Upper lobe of right lung (tissue), 1 donor: ENCODE measurements around the gene AGPAT1. TPM values are rescaled to one million over a fixed set of nuclear protein-coding genes. Genes with fewer than 3 reads are reported as not detected.
"Not testable (repeated sequence)": the region's sequence is repeated elsewhere in the genome, so short reads cannot be mapped to it uniquely, and the experiment has no call there.

Experiments
- ATAC-seq: fragments of 200-7000 bp; cut with Tn5 transposase; one replicate; pipeline ENCODE4 v1.9.1; 2020; ENCODE audit warnings: mild to moderate bottlenecking, moderate library complexity
- DNase-seq: peaks from one replicate; pipeline ENCODE4 v3.0.0-alpha.2; 2020
- H3K27ac ChIP-seq: fragments of 200-600 bp; one replicate; pipeline ENCODE4 v1.8.0; 2022
- H3K27me3 ChIP-seq: fragments of 200-600 bp; one replicate; pipeline ENCODE4 v1.8.0; 2022; ENCODE audit warnings: mild to moderate bottlenecking
- H3K36me3 ChIP-seq: fragments of 200-600 bp; one replicate; pipeline ENCODE4 v1.8.0; 2022
- H3K4me1 ChIP-seq: fragments of 200-600 bp; one replicate; pipeline ENCODE4 v1.8.0; 2022
- H3K4me3 ChIP-seq: fragments of 200-600 bp; one replicate; pipeline ENCODE4 v1.8.0; 2022; ENCODE audit warnings: mild to moderate bottlenecking
- H3K9me3 ChIP-seq: fragments of 200-600 bp; one replicate; pipeline ENCODE4 v1.8.0; 2022
- intact Hi-C: fragments of 100-400 bp; cut with DNase I; formaldehyde crosslinking; loops from one replicate; pipeline ENCODE4 v1.11.0; 2022
- total RNA-seq: library from RNA; stranded (reverse); fragmentation: NEBNext Ultra II Directional; extraction: Animal tissue kit (Norgen Biotek cat#: 25700); gene quantifications from one replicate; pipeline ENCODE4 v1.2.1, GENCODE V29; 2021
- TF ChIP-seq, protein P1 (sequence below): fragments of 200-600 bp; IDR thresholded peaks from one replicate; pipeline ENCODE4 v1.8.0; 2022; ENCODE audit warnings: antibody characterized with exemption
- donor health status: DM: no; HTN: yes; CAD: no; lungs with severe emphysema.

Gene AGPAT1
- total RNA-seq, 1 donor from 2014 or later, result 53.0 TPM

DNA sequence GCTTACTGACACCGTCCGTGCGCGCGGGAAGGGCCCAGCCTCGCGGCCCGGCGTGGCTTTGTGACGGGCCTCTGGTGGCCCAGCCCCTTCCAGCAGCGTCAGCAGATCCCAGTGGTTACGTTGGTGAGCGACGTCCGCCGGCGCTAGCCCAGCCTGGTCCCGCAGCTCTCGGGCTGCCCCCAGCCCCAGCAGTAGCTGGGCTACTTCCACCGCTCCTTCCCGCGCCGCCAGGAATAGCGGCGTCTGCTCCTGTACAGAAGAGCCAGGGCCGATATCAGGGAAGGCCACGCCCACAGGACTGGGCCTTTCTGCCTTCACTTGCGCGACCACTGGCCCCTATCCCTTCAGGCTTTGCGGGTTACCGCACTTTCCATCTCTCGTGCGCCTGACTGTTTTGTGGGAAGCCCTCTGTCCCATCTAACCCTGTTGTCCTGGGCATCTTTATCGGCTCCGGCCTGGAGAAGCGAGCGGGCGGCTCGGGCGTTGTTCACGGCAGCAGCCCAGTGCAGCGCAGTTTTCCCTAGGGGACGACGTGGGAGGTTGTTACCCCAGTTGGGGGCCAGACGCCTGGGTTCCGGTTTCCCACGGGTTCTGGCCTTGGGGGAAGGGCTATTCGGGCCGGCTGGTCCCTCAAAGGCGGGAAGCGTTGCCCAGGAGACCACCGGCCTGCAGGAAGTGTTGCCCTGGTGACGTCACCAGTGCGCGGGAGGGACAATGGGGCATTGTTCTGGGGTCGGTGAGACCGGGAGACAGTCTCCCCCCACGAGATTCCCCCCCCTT is 20.2 kb upstream of the AGPAT1 start:
- Histone ChIP-seq H3K27ac (peak overlapping the region; percentile 100), H3K4me3 (peak overlapping the region; percentile 86), H3K27me3 (no peaks in the 10 kb centered on the region), H3K36me3 (no peaks in the 10 kb centered on the region), H3K4me1 (peaks cover 37% of the 10 kb centered on the region), H3K9me3 (no peaks in the 10 kb centered on the region)
- DNase-seq, result peak; percentile 93
- ATAC-seq, result peak; percentile 6
- TF ChIP-seq, protein P1, sequence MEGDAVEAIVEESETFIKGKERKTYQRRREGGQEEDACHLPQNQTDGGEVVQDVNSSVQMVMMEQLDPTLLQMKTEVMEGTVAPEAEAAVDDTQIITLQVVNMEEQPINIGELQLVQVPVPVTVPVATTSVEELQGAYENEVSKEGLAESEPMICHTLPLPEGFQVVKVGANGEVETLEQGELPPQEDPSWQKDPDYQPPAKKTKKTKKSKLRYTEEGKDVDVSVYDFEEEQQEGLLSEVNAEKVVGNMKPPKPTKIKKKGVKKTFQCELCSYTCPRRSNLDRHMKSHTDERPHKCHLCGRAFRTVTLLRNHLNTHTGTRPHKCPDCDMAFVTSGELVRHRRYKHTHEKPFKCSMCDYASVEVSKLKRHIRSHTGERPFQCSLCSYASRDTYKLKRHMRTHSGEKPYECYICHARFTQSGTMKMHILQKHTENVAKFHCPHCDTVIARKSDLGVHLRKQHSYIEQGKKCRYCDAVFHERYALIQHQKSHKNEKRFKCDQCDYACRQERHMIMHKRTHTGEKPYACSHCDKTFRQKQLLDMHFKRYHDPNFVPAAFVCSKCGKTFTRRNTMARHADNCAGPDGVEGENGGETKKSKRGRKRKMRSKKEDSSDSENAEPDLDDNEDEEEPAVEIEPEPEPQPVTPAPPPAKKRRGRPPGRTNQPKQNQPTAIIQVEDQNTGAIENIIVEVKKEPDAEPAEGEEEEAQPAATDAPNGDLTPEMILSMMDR, result peak; percentile 4
- intact Hi-C loops, result no loop called here

GRCh38 chr6:32195652-32195901 is 19.7 kb upstream of the AGPAT1 start:
- TF ChIP-seq, protein P1, result peak; percentile 51
- DNase-seq (peak; percentile 100), ATAC-seq (peak; percentile 94)
- no peaks in the 10 kb centered on the region for H3K27me3 ChIP-seq
- H3K36me3 ChIP-seq, result no peaks in the 10 kb centered on the region
- peaks cover 42% of the 10 kb centered on the region for H3K4me1 ChIP-seq
- H3K9me3 ChIP-seq, result no peaks in the 10 kb centered on the region
- H3K4me3 ChIP-seq, result peak overlapping the region; percentile 86
- H3K27ac ChIP-seq, result peak overlapping the region; percentile 100
- intact Hi-C loops, result no loop called here

- Histone ChIP-seq H3K4me1 (peaks cover 44% of the 10 kb centered on the region), H3K4me3 (peak overlapping the region; percentile 56), H3K27me3 (no peaks in the 10 kb centered on the region), H3K36me3 (no peaks in the 10 kb centered on the region), H3K27ac (peak overlapping the region; percentile 87), H3K9me3 (no peaks in the 10 kb centered on the region)
- TF ChIP-seq, protein P1, result peak; percentile 38
- ATAC-seq (no peak), DNase-seq (no peak)
- intact Hi-C loops, result no loop called here
Measured at GRCh38 chr6:32194825-32195651, 19.2 kb upstream of the AGPAT1 start.

- ATAC-seq (no peak), DNase-seq (no peak)
- TF ChIP-seq, protein P1, result no peak
- H3K27ac ChIP-seq, result peak overlapping the region; percentile 87
- intact Hi-C loops, result no loop called here
- no peaks in the 10 kb centered on the region for H3K36me3 ChIP-seq
- no peaks in the 10 kb centered on the region for H3K27me3 ChIP-seq
- no peak overlapping the region for H3K4me3 ChIP-seq
- no peaks in the 10 kb centered on the region for H3K9me3 ChIP-seq
- peaks cover 44% of the 10 kb centered on the region for H3K4me1 ChIP-seq
Measured at GRCh38 chr6:32194388-32194787, 18.5 kb upstream of the AGPAT1 start.

DNA sequence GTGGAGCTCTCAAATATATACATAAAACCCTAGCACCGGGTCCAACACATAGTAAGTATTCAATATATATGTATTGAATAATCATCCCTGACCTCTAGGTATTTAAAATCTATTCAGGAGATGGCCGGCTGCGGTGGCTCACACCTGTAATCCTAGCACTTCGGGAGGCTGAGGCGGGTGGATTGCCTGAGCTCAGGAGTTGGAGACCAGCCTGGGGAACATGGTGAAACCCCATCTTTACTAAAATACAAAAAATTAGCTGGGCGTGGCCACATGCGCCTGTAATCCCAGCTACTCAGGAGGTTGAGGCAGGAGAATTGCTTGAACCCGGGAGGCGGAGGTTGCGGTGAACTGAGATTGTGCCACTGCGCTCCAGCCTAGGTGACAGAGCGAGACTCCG is 17.2 kb upstream of the AGPAT1 start:
- Histone ChIP-seq H3K4me1 (peaks cover 55% of the 10 kb centered on the region), H3K4me3 (peak overlapping the region; percentile 66), H3K27ac (peak overlapping the region; percentile 91)
- H3K9me3 ChIP-seq, H3K27me3 ChIP-seq, DNase-seq, ATAC-seq, intact Hi-C loops, H3K36me3 ChIP-seq: not testable (repeated sequence)

DNA sequence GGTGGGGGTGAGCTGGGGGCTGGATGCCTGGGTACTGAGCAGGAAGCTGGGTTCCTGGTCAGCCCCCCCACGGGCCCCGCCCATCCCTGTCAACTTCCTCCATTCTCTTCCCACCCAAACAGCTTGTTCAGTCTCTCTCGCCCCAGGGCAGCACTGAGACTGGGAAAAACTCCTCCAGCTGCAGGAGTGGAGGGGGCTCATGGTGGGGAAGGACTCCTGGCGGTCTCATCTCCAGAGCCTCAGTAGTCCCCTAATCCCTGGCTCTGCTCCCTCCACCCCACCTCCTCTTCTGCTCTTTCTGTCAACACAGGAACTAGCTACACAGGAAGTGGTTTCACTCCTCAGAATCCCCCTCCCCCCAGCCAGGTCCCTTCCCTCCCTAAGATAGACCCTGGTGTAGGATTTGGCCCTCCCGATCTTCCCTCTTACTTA is 16.7 kb upstream of the AGPAT1 start, which contains the start of gene GPSM3:
TSS of gene GPSM3 (minus strand) at position 36 of the 432 bp plus-strand sequence. CDS start 130 bp downstream, outside the sequence.
- TF ChIP-seq, protein P1, result no peak
- ATAC-seq (no peak), DNase-seq (peak; percentile 88)
- H3K4me1 ChIP-seq, result peaks cover 56% of the 10 kb centered on the region
- peak within 1 kb of the TSS; percentile 91 for H3K27ac ChIP-seq
- H3K4me3 ChIP-seq, result peak within 1 kb of the TSS; percentile 66
- H3K36me3 ChIP-seq, result peaks cover 3% of the 10 kb centered on the region
- H3K27me3 ChIP-seq, result no peaks in the 10 kb centered on the region
- intact Hi-C loops, result no loop called here
- H3K9me3 ChIP-seq, result no peaks in the 10 kb centered on the region
